Measurements from ENCODE around the gene ATP8A1.

The ATP8A1 gene

GRCh38 chr4:42359711-42360110 is 297.2 kb downstream of the ATP8A1 start:
- DNase-seq = no peak

Data from activated CD4-positive, alpha-beta T cell treated with anti-CD3 and anti-CD28 coated beads for 4 hours (primary cell).